ENCODE data around the gene CAPZA1.

The CAPZA1 gene

GRCh38 chr1:112697781-112698201, 78.2 kb downstream of the CAPZA1 start:
- H3K4me3 ChIP-seq (ENCODE audit: low read depth, low read length), result no peak overlapping the region
- no peak for TF ChIP-seq MYC (IDR thresholded peaks at IDR 0.05; ENCODE audit: low read depth, low read length)
- TF ChIP-seq CTCF (IDR thresholded peaks at IDR 0.05; ENCODE audit: low read depth, low read length), result no peak
- TF ChIP-seq MAX (IDR thresholded peaks at IDR 0.05; ENCODE audit: low read depth, low read length), result no peak
- no peak for TF ChIP-seq POLR2A (IDR thresholded peaks at IDR 0.05; ENCODE audit: extremely low read depth, insufficient read length)
- no peak for DNase-seq (ENCODE audit: low read depth)

- DNase-seq (ENCODE audit: low read depth), result no peak
- H3K4me3 ChIP-seq (ENCODE audit: low read depth, low read length), result no peak overlapping the region
- no peak for TF ChIP-seq MYC (IDR thresholded peaks at IDR 0.05; ENCODE audit: low read depth, low read length)
- no peak for TF ChIP-seq POLR2A (IDR thresholded peaks at IDR 0.05; ENCODE audit: extremely low read depth, insufficient read length)
- no peak for TF ChIP-seq MAX (IDR thresholded peaks at IDR 0.05; ENCODE audit: low read depth, low read length)
- no peak for TF ChIP-seq CTCF (IDR thresholded peaks at IDR 0.05; ENCODE audit: low read depth, low read length)
Measured at GRCh38 chr1:112698366-112699310, 79.0 kb downstream of the CAPZA1 start.

GRCh38 chr1:112699425-112700144, 80.0 kb downstream of the CAPZA1 start:
- no peak overlapping the region for H3K4me3 ChIP-seq (ENCODE audit: low read depth, low read length)
- TF ChIP-seq MAX (IDR thresholded peaks at IDR 0.05; ENCODE audit: low read depth, low read length), result no peak
- TF ChIP-seq CTCF (IDR thresholded peaks at IDR 0.05; ENCODE audit: low read depth, low read length), result no peak
- no peak for TF ChIP-seq POLR2A (IDR thresholded peaks at IDR 0.05; ENCODE audit: extremely low read depth, insufficient read length)
- no peak for TF ChIP-seq MYC (IDR thresholded peaks at IDR 0.05; ENCODE audit: low read depth, low read length)
- no peak for DNase-seq (ENCODE audit: low read depth)

- no peak overlapping the region for H3K4me3 ChIP-seq (ENCODE audit: low read depth, low read length)
- peak; percentile 95 for DNase-seq (ENCODE audit: low read depth)
- TF ChIP-seq CTCF (IDR thresholded peaks at IDR 0.05; ENCODE audit: low read depth, low read length) (no peak), MAX (IDR thresholded peaks at IDR 0.05; ENCODE audit: low read depth, low read length) (peak; percentile 40), POLR2A (IDR thresholded peaks at IDR 0.05; ENCODE audit: extremely low read depth, insufficient read length) (no peak), MYC (IDR thresholded peaks at IDR 0.05; ENCODE audit: low read depth, low read length) (peak; percentile 12; the same call in 1 of the 2 replicates)
Measured at GRCh38 chr1:112700290-112701226, 80.9 kb downstream of the CAPZA1 start.
